KOPT-K1 (cell line): ENCODE results near the gene LPGAT1.
"Not testable (repeated sequence)": the region's sequence is repeated elsewhere in the genome, so short reads cannot be mapped to it uniquely, and the experiment has no call there.

Experiments
- H3K27ac ChIP-seq: fragments of 200-600 bp; sonication (generic); 2 replicates; pipeline ENCODE4 v1.5.1; 2016; ENCODE audit warnings: antibody characterized with exemption, mild to moderate bottlenecking, low read depth, low read length; ENCODE audit not compliant: poor library complexity, severe bottlenecking
- H3K36me3 ChIP-seq: fragments of 200-600 bp; sonication (generic); 2 replicates; pipeline ENCODE4 v1.5.1; 2017; ENCODE audit warnings: antibody characterized with exemption, mild to moderate bottlenecking, low read length, moderate library complexity; ENCODE audit not compliant: insufficient read depth
- H3K9me3 ChIP-seq: fragments of 200-600 bp; sonication (generic); 2 replicates; pipeline ENCODE4 v1.5.1; 2017; ENCODE audit warnings: antibody characterized with exemption, low read length, mild to moderate bottlenecking; ENCODE audit not compliant: insufficient read depth, poor library complexity, severe bottlenecking

The LPGAT1 gene

GRCh38 chr1:211830328-211831142 lies at the start of gene LPGAT1:
Gene LPGAT1, minus strand, starts transcription at chr1:211830763. Its CDS starts 1,467 bp downstream, at chr1:211829296.
- Histone ChIP-seq H3K27ac (peak within 1 kb of the TSS; percentile 62), H3K9me3 (no peaks in the 10 kb centered on the region), H3K36me3 (no peaks in the 10 kb centered on the region; the same call in 1 of the 2 replicates)

- H3K27ac ChIP-seq: no peak overlapping the region
- no peaks in the 10 kb centered on the region for H3K36me3 ChIP-seq
- peaks cover 3% of the 10 kb centered on the region for H3K9me3 ChIP-seq
Measured at GRCh38 chr1:211879475-211879874, 48.9 kb upstream of the LPGAT1 start.

GRCh38 chr1:211876851-211877590 lies 46.5 kb upstream of the LPGAT1 start:
- Histone ChIP-seq H3K9me3 (peaks cover 3% of the 10 kb centered on the region), H3K36me3 (no peaks in the 10 kb centered on the region), H3K27ac (no peak overlapping the region)

- Histone ChIP-seq H3K27ac (no peak overlapping the region), H3K9me3 (no peaks in the 10 kb centered on the region), H3K36me3 (no peaks in the 10 kb centered on the region)
Measured at GRCh38 chr1:211875541-211875940, 45.0 kb upstream of the LPGAT1 start.

GRCh38 chr1:211874521-211875347 lies 44.2 kb upstream of the LPGAT1 start:
- Histone ChIP-seq H3K9me3 (no peaks in the 10 kb centered on the region), H3K27ac (no peak overlapping the region), H3K36me3 (no peaks in the 10 kb centered on the region)

GRCh38 chr1:211873731-211874130 lies 43.2 kb upstream of the LPGAT1 start:
- not testable (repeated sequence) for H3K36me3 ChIP-seq, H3K27ac ChIP-seq, H3K9me3 ChIP-seq

GRCh38 chr1:211870156-211870555 lies 39.6 kb upstream of the LPGAT1 start:
- H3K27ac ChIP-seq: no peak overlapping the region
- H3K9me3 ChIP-seq: no peaks in the 10 kb centered on the region

GRCh38 chr1:211865180-211865579 lies 34.6 kb upstream of the LPGAT1 start:
- Histone ChIP-seq H3K27ac (no peak overlapping the region), H3K36me3 (no peaks in the 10 kb centered on the region), H3K9me3 (peaks cover under 1% of the 10 kb centered on the region)

More at GRCh38 chr1:211870156-211870555, 39.6 kb upstream of the LPGAT1 start:
- no peaks in the 10 kb centered on the region for H3K36me3 ChIP-seq

GRCh38 chr1:211859405-211859804 lies 28.8 kb upstream of the LPGAT1 start:
- H3K27ac ChIP-seq: no peak overlapping the region
- peaks cover 18% of the 10 kb centered on the region for H3K9me3 ChIP-seq
- H3K36me3 ChIP-seq: no peaks in the 10 kb centered on the region

- Histone ChIP-seq H3K27ac (no peak overlapping the region), H3K9me3 (peaks cover 4% of the 10 kb centered on the region), H3K36me3 (no peaks in the 10 kb centered on the region)
Measured at GRCh38 chr1:211851174-211851573, 20.6 kb upstream of the LPGAT1 start.

- Histone ChIP-seq H3K36me3 (no peaks in the 10 kb centered on the region), H3K27ac (peak overlapping the region; percentile 49)
Measured at GRCh38 chr1:211843507-211844298, 13.1 kb upstream of the LPGAT1 start.

GRCh38 chr1:211843018-211843417 lies 12.5 kb upstream of the LPGAT1 start:
- Histone ChIP-seq H3K36me3 (no peaks in the 10 kb centered on the region), H3K27ac (peak overlapping the region; percentile 49), H3K9me3 (no peaks in the 10 kb centered on the region)

More at GRCh38 chr1:211843507-211844298, 13.1 kb upstream of the LPGAT1 start:
- no peaks in the 10 kb centered on the region for H3K9me3 ChIP-seq

- H3K9me3 ChIP-seq: no peaks in the 10 kb centered on the region
- no peaks in the 10 kb centered on the region for H3K36me3 ChIP-seq
- peak overlapping the region; percentile 49 for H3K27ac ChIP-seq
Measured at GRCh38 chr1:211842518-211842917, 12.0 kb upstream of the LPGAT1 start.

GRCh38 chr1:211839106-211839505 lies 8.5 kb upstream of the LPGAT1 start:
- Histone ChIP-seq H3K9me3 (no peaks in the 10 kb centered on the region), H3K27ac (no peak overlapping the region), H3K36me3 (no peaks in the 10 kb centered on the region)
